GM21423 (cell line): ENCODE results near the gene MRPL14.
"Not testable (repeated sequence)": the region's sequence is repeated elsewhere in the genome, so short reads cannot be mapped to it uniquely, and the experiment has no call there.

Experiments
- ATAC-seq: cut with Tn5 transposase; IDR thresholded peaks from one replicate; pipeline ENCODE4 v1.9.1; 2021; ENCODE audit warnings: mild to moderate bottlenecking, moderate library complexity; ENCODE audit not compliant: unreplicated experiment

The MRPL14 gene

DNA sequence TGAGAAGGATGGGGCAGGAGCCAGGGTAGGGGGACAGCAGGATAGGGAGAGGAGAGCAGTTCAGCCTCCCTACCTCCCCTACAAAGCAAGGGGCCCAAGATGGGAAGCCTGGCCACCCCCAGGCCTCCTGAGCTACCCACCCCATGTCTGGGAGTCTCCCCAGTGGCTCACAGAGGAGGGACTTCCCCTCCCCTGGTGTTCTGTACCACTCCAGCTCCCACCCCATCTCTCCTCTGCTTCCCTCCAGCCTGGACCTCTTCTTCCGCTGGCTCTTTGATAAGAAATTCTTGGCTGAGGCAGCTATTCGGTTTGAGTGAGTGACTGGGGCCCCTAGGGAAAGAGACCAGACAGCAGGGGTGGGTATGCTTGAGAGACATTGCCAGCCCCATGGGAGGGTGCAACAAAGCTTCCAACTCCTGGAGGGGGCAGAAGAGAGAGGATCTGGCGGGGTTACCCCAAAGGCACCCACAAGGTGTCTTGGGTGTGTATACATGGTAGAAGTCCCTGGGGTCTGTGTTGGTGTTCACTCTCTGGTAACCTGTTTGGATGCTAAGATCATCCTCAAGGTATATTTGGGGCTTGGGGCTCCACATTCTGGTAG is 23.2 kb upstream of the MRPL14 start:
- no peak for ATAC-seq

DNA sequence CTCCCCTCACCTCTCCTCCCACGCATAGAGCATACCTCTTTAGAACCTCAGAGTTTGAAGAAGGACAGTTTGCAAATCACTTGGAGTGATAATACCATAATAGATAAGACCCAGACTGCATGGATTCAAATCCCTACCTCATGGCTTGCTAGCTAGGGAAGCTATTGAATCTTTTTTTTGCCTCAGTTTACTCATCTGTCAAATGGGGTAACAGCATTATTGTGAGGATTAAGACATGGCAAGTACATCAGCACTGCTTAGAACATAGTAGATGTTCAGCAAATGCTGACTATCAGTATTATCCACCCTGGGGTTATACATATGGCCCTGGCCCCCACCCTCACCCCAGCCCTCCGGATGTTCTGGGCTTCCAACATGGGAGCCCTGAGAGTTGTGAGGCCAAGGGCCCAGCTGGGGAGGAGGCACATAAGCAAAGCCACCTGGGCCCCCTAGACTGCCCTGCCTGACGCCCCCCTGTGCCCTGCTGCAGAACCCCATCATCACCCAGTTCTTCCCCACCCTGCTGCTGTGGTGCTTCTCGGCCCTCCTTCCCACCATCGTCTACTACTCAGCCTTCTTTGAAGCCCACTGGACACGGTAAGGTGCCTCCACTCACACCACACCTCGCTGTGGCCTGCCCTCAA is 22.2 kb upstream of the MRPL14 start:
- ATAC-seq, result no peak

DNA sequence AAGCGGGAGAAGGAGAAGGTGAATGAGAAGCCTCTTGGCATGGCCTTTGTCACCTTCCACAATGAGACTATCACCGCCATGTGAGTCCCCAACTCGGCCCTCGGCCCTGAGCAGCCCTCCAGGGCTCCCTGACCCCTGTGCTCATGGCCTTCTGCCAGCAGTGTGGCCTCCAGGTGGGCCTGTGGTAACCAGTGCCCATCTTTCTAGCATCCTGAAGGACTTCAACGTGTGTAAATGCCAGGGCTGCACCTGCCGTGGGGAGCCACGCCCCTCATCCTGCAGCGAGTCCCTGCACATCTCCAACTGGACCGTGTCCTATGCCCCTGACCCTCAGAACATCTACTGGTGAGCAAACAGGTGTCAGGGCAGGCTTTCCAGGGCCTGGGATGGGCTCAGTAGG is 21.1 kb upstream of the MRPL14 start:
- no peak for ATAC-seq

DNA sequence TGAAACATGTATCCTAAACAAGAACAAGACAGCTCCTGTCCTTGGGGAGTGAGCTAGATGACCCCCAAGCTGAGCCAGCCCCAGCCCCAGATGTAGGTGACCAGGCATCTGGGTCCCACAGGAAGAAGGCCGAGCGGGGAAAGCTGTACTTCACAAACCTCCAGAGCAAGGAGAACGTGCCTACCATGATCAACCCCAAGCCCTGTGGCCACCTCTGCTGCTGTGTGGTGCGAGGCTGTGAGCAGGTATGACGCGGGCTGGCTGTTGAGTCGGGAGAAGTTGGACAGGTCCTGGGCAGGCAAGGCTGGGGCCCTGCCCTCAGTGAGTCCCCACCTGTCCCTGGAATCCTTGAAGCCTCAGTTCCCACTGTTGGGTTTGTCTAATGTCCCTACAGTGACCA is 20.0 kb upstream of the MRPL14 start:
- no peak for ATAC-seq

DNA sequence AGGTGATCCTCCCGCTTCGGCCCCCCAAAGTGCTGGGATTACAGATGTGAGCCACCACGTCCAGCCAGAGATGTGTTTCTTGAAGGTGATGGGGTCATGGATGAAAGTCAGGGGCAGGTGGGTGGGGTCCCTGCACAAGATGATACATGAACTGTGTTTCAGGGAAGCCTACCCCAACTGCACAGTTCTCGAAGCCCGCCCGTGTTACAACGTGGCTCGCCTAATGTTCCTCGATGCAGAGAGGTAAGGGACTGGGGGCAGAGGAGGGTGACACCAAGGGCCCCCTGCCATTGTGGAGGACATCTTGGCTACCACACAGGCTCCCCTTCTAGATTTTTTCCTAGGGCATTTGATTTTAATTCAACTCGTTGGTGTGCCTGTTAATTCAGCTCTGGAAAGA is 19.4 kb upstream of the MRPL14 start:
- ATAC-seq, result no peak

DNA sequence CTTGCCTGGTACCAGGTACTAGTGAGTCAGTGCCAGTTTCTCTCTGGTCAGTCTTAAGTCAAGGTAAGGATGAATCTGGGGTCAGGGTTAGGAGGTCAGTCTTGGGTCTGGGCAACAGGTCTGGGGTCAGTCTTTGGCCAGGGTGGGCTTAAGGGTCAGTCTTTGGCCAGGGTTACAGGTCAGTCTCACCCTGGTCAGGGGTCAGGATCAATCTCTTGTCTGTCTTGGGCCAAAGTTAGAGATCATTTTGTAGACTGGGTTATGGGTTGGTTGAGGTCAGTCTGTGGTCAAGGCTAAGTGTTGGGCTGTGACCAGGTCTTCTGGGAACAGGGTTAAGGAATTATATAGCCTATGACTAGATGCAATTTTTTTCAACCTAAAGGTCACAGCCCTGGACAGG is 18.6 kb upstream of the MRPL14 start:
- no peak for ATAC-seq

DNA sequence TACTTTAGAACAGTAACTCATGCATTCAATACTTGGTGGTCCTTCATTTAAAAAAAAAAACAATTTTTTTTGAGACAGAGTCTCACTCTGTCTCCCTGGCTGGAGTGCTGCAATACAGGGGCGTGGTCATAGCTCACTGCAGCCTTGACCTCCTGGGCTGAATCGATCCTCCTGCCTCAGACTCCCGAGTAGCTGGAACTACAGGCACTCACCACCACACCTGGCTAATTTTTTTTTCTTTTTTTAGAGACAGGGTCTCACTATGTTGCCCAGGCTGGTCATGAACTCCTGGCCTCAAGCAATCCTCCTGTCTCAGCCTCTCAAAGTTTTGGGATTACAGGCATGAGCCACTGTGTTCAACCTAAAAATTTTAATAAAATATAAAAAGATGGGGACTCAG is 17.3 kb upstream of the MRPL14 start:
- not testable (repeated sequence) for ATAC-seq

DNA sequence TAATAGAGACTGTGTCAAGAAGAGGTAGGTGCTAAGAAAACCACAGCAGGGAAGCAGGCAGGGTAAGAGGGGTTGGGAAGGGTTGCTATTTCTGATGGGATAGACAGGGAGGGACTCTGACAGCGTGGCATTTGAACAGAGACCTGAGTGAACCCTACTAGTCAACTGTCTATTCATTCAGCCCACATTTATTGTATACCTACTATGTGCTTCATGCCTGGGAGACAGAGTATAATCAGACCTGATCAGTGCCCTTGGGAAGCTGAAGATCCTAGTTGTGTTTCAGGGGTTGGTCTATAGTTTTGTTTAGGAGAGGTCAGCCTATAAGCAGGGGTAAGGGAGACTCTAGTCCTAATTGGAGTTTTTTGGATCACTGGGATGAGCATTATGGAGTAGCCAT is 16.5 kb upstream of the MRPL14 start:
- no peak for ATAC-seq

DNA sequence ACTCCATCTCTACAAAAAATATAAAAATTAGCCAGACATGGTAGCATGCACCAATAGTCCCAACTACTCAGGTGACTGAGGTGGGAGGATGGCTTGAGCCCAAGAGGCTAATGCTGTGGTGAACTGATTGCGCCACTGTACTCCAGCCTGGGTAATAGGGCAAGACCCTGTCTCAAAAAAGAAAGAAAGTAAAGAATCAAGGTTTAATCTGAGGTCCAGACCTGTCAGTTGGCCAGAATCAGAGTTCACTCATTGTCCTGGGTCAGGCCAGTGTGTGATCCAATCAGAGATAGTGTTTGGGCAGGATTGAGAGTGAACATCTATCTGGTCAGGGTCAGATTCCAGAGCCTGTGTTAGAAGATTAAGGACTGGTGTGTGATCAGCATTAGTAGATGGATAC is 15.6 kb upstream of the MRPL14 start:
- no peak for ATAC-seq

DNA sequence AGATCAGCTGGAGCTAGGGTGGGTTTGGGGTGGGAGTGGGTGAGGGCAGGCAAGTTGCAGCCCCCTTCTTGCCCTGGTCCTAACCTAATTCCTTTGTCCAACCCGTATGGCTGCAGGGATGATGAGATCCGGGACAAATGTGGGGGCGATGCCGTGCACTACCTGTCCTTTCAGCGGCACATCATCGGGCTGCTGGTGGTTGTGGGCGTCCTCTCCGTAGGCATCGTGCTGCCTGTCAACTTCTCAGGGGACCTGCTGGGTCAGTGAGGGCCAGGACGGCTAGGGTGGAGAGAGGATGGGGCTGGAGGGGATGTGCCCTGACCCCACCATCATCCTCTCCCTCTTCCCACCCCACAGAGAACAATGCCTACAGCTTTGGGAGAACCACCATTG is 12.1 kb upstream of the MRPL14 start:
- no peak for ATAC-seq

DNA sequence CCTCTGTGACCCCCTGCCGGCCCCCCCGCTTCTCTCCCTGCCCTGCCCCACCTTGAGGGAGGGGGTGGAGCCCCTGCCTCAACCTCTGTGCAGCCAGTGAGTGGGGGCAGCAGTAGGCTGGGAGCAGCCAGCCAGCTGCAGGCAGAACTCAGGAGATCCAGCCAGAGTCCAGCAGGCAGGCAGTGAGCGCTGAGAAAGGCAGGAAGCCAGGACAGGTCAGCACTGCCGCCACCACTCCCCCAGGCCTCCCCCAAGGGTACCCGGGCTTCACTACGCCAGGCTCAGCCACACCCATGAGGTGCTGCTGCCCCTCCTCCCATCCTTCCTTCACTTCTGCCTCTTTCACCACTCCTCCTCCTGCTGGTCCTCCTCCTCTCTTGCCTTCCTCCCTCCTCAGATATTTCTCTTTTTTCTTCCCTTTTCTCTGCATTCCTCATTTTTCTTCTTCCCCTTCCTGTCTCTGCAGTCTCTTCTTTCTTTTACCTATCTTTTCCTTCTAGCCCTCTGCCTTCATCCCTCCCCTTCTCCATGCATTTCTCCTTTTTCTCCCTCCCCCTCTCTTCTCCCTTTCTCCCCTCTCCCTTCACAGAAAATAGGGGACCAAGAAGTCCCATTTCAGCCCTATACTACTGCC is 11.6 kb upstream of the MRPL14 start:
- ATAC-seq, result no peak

DNA sequence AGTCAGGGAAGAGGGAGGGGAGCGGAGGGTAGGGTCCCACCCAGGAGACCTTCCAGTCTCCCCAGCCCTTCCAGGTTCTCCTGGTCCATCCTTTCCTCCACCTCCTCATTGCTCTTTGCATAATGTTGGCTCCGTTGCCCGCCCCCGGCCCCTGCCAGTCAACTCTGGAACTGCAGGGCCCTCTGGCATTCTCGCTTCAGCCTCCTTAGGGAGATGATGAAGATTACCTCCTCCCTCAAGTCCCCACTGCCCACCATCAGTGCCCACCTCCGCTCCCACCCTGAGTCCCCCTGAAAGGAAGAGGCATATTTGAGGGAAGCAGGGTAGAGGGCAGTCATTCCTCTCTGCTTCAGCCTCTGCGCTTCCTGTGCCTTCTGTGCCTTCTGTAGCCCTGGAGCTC is 8.6 kb upstream of the MRPL14 start:
- ATAC-seq, result no peak

DNA sequence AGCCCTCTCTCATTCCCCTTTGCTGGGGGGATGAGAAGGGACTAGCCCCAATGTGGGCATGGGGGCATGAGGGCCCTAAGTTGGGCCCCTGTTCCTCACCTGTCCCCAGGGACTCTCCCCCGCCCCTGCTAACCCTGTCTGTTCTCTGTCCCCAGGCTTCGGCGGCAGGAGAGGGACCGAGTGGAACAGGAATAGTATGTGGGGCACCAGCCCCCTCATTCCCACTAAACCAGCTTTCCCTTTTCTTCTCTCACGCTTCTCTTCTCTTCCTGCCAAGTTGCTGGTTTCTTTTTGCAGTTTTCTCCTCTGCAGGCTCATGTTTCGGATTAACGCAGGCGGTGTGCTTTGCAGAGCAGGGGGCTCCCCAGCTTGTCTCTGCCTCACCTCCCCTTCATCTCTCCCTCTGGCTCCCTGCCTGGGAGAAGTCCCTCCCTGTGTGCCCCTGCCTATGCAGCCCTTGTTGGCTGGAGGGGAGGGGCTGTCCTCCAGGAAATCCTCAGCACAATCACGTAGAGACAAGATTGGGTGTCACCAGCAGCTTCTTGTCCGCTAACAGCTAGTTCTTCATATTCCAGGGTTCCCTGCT is 8.0 kb upstream of the MRPL14 start:
- ATAC-seq, result no peak

DNA sequence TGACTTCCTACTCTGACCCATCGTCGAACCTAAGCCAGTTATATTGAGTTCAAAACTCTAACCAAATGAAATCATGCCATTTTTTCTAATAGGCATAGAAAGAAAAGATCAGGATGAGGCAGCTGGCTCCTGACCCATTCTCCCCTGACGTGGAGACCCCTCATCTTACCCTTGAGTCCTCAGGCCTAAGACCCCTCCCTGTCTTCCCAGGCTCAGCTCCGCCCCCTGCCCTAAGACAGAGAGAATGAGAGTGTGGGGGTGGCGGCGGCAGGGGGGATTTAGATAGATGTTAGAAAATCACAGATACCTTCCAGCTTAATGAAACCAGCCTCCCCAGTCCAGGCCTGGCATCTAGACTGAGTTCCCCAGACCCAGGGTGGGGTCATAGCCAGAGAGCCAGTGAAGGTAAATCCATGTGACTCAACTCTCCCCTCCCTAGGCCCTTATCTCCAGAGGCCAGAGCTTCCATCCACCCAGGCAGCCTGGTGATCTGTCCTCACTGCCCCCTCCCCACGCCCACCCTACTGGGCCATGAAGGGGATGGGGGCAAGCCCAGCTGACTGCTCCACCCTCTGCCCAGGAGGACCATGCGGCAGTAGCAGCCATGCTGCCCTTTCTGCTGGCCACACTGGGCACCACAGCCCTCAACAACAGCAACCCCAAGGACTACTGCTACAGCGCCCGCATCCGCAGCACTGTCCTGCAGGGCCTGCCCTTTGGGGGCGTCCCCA is 6.9 kb upstream of the MRPL14 start:
- no peak for ATAC-seq

DNA sequence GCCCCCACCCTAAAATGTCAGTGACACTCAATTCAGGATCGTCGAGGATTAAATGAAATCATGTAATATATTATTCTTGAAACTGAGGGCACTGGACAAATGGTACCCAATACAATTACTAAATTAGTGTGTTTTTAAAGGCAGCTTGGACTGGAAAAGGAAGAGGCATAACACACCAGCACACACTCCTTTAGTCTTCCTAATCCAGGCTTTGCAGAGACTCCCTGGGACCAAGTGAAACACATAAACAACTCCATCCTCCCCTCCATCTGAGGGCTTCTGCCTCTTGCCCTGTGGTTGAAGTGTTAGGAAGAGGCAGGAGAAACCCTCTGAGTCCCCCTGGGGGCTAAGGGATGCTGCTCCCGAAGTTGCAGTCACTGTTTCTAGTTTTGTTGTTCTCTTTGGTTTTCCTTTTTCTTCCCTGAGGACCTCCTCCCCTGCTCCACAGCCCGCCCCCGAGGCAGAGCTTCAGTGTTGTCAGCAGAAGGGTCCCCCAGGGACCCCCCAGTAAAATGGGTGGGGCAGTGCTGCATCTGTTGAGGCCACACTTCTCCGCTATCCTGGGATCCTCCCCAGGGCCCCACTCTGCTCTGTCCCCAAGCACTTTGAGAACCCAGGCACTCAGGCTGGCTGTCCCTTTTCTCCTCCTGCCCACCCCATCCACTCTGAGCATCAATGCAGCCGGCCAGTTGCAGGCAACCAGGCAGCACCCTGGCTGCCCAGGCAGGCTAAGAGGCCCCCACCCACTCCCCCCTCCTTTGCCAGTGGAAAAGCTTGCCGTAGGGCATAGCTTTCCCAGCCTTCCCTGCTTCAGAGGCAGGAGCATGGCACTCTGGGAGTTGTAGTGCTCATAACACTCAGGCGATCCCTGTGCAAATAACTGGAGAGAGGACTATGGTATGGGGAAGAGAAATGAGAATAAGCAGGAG is 6.0 kb upstream of the MRPL14 start:
- ATAC-seq, result no peak

DNA sequence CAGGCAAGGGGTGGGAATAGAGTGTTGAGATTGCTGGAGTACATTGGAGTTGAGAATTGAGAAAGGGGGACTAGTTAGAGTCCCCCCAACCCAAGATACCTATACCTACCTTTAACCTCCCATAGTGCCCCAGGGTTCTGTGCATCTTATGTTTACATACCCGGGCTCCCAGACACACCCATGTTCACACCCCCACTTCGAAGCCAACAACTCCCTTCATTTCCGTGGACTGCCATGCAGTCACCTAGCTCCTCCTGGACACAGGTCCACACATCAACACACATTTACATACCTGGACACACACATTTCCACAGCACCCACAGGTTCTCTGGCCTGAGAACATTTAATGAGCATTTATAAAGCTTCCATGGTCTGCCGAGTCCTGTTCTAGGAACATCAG is 5.2 kb upstream of the MRPL14 start:
- no peak for ATAC-seq

DNA sequence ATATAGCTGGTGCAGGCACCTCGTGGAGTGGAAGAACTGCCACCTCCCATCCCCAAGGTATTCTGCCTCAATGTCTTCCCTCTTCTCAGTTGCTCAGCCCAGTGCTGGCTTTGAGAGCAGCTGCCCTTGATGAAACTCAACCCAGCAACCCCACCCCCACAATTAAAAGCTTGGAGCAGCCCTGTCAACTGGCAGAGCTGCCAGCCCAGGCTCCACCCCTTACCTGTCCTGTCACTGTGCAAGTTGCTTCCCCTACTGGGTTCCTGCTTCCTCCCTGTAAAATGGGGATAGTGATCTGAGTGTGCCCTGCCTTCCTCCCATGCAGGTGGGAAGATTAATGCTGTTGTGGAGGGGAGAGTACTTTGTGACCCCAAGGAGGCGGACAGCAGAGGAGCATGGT is 4.6 kb upstream of the MRPL14 start:
- no peak for ATAC-seq

DNA sequence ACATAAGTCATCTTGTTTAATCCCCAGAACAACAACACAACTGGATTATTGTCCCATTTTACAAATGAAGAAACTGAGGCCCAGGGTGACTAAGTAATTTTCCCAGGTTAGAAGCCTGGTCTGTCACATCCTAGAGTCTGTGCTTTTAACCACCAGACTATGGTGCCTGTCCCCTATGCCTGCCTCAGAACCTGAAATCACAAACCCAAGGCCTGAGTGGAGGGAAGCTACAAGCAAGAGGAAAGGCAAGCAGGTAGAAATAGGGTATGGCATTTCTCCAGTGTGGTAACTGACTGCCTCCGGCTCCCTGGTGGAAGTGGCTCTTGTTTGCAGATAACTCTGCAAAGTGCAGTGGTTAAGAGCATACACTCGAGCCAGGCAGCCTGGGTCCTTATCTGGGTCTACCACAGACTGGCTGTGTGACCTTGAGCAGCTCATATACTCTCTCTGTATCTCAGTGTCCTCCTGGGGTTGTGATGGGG is 2.6 kb upstream of the MRPL14 start:
- ATAC-seq, result no peak

DNA sequence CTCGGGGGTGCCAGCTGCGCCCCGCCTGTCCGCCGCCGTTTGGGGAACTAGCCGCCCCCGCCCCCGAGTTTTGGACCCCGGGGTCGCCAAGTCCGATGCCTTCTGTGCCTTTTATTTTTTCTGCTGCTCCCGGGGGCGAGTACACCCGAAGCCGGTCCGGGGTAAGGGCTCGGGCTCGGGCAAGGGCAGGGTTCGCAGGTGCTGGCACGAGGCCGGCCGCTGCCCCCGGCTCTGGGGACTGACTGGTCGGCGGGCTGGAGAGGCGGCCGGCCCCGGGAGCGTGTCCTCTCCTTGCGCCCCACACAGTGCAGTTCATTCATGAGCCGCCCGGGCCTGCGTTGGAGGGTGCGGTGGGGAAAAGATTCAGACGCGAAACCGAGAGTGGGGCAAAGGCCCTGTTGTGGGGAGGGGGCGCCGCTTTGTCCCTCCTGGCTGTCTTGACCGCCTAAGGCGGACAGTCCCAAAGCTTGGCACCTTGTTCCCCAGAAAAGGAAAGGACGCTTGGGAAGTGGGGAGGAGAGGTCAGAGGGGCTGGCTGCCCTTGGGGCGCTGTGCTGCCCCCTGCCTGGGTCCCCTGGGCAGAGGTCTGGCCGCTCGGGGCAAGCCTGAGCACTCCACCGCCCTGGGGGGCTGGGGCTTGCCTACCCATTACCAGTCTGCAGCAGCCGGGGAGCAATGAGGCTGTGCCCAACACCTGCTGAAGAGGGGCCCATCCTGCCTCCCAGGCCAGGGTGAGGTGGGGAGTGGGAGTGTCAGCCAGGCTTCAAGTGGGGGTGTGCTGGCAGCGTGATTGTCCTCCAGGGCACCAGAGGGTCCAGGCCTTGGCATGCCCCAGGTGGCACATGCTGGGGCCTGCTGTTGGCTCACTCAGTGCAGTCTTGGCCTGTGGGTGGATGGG is 1.0 kb upstream of the MRPL14 start:
- peak; percentile 28 for ATAC-seq
